ENCODE data around the gene ZNF541.

Gene ZNF541

DNA sequence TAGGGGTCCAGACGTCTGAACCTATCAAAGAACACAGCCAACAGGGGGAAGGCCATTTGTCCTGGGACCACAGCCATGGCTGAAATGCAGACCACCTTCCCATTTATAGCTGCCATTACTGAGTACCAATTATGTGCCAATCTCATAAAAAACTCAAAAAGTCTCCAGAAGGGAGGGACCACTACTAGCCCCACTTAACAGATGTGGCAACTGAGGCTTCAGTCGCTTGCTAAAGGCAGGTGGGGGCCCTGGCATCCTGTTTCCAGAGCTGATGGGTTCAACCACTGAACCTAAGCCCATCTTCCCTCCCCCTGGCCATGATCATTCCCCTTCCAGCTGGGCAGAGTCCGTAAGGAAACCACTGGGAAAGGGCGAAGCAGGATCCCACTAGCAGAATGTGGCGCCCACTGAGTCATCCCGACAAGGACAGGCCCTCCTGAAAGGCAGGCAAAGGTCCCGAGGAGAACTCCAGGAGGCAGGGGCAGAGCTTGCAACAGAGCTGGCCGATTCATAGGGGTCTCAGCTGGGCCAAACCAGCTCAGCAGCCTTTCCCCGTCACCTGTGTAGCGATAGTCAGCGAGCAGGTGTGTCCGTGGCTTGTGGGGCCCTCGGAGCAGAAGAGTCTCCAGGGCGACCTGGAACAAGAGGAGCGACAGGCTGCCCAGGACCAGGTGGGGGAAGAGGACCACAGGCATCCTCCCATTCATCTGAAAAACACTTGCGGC is 43.8 kb downstream of the ZNF541 start:
- no peak for TF ChIP-seq ZFX (IDR thresholded peaks at IDR 0.05; ENCODE audit: borderline replicate concordance)
- TF ChIP-seq CTCF (IDR thresholded peaks at IDR 0.05) = no peak
- H3K27ac ChIP-seq = no peak overlapping the region

- no peak overlapping the region for H3K27ac ChIP-seq
- TF ChIP-seq ZFX (IDR thresholded peaks at IDR 0.05; ENCODE audit: borderline replicate concordance) = no peak
- no peak for TF ChIP-seq CTCF (IDR thresholded peaks at IDR 0.05)
These were observed 46.1 kb downstream of the ZNF541 start for GRCh38 chr19:47526798-47527197.

- TF ChIP-seq ZFX (IDR thresholded peaks at IDR 0.05; ENCODE audit: borderline replicate concordance) = no peak
- TF ChIP-seq CTCF (IDR thresholded peaks at IDR 0.05) = no peak
- H3K27ac ChIP-seq = no peak overlapping the region
These were observed 49.5 kb downstream of the ZNF541 start for GRCh38 chr19:47523473-47523872.

Data from 22Rv1 (cell line).